Stomach (tissue), 9 donors: Measurements from ENCODE around the gene LIPG. TPM values are rescaled to one million over a fixed set of nuclear protein-coding genes. Genes with fewer than 3 reads are reported as not detected.

Experiments
- DNase-seq, 2 donors: peaks; one replicate each; pipeline versions ENCODE4 v3.0.0 to v3.0.0-alpha.2; 2013 to 2019
- H3K27ac ChIP-seq, 5 donors: fragments of 200-600 bp in 4 of 5; sonication (generic) in 4 of 5; one replicate each; pipeline ENCODE4 v1.5.1; 2013 to 2019; ENCODE audit warnings: mild to moderate bottlenecking in 1 of 5, moderate library complexity in 1 of 5
- H3K27me3 ChIP-seq, 3 donors: fragments of 200-600 bp; sonication (generic); one replicate each; pipeline ENCODE4 v1.5.1; 2017 to 2019; ENCODE audit warnings: mixed run types in 1 of 3
- H3K36me3 ChIP-seq, 4 donors: fragments of 200-600 bp; sonication (generic); 1 replicate in 3 of 4; 2 replicates in 1 of 4; pipeline ENCODE4 v1.5.1; 2016 to 2019
- H3K4me1 ChIP-seq, 4 donors: fragments of 200-600 bp; sonication (generic); one replicate each; pipeline ENCODE4 v1.5.1; 2016 to 2019
- H3K4me3 ChIP-seq, 4 donors: fragments of 200-600 bp; sonication (generic) in 3 of 4; one replicate each; pipeline ENCODE4 v1.5.1; 2016 to 2019; ENCODE audit warnings: mild to moderate bottlenecking in 1 of 4
- H3K9me3 ChIP-seq, 4 donors: fragments of 200-600 bp; sonication (generic); one replicate each; pipeline ENCODE4 v1.5.1; 2016 to 2019
- EP300 ChIP-seq: sonication (generic); formaldehyde crosslinking; IDR thresholded peaks from one replicate; pipeline ENCODE4 v1.6.1; 2017; ENCODE audit warnings: antibody characterized with exemption
- POLR2A ChIP-seq, 4 donors: fragments of 450-650 bp; IDR thresholded peaks; one replicate each; pipeline ENCODE4 v1.6.1; 2016; ENCODE audit warnings: antibody characterized with exemption in 4 of 4, control low read depth in 2 of 4, mild to moderate bottlenecking in 1 of 4, moderate library complexity in 1 of 4
- POLR2AphosphoS5 ChIP-seq, 3 donors: sonication (generic); formaldehyde crosslinking; IDR thresholded peaks; one replicate each; pipeline ENCODE4 v1.6.1; 2016; ENCODE audit warnings: antibody characterized with exemption in 3 of 3
- WGBS, 5 donors: extraction: QIAGEN DNeasy Blood & Tissue Kit in 3 of 5; methylation state at CpG; one replicate each; pipeline versions ENCODE4 v1.1.5 to v1.1.7; 2013 to 2018; 5-methylcytosine and 5-hydroxymethylcytosine counted together
- intact Hi-C: fragments of 100-400 bp; cut with DNase I; formaldehyde crosslinking; loops from one replicate; pipeline ENCODE4 v1.15.1; 2023; ENCODE audit warnings: low total_unique reads
- polyA plus RNA-seq, 3 donors: library from polyadenylated mRNA; stranded (reverse); fragments of 200-250 nt; gene quantifications; one replicate each; pipeline ENCODE4 v1.2.3, GENCODE V29; 2013
- total RNA-seq, 5 donors: library from RNA; depleted of rRNA; stranded (reverse); fragments of >200 nt; gene quantifications; one replicate each; pipeline versions ENCODE4 v1.1.0 to v1.2.3, GENCODE V29; 2014 to 2016
- TF ChIP-seq, protein P1 (sequence below), 7 experiments: fragments of 450-650 bp in 4 of 7; fragments of 200-600 bp in 3 of 7; sonication (generic) in 3 of 7; IDR thresholded peaks; one replicate each; pipeline ENCODE4 v1.5.1; 2016 to 2019; ENCODE audit warnings: antibody characterized with exemption in 7 of 7, control low read depth in 2 of 7, mild to moderate bottlenecking in 1 of 7
- donor health status: healthy with polysubstance abuse.
- donor health status: Bipolar disorder and iron deficiency.
- donor health status: healthy.

LIPG gene
- total and polyA plus RNA-seq, 8 donors = 0.76 to 6.2 (median 3.2) TPM

GRCh38 chr18:49527631-49528327 is 34.1 kb upstream of the LIPG start:
- WGBS, 5 donors = 38 to 49% (median 43%) methylated on average over 8 of the region's 8 CpGs

GRCh38 chr18:49529596-49529995 is 32.3 kb upstream of the LIPG start:
- TF ChIP-seq POLR2AphosphoS5 (IDR thresholded peaks at IDR 0.05) = no peak
- TF ChIP-seq POLR2A (IDR thresholded peaks at IDR 0.05) = no peak
- intact Hi-C loops = no loop called here
- no peak overlapping the region for H3K4me3 ChIP-seq
- no peaks in the 10 kb centered on the region for H3K27me3 ChIP-seq
- H3K4me1 ChIP-seq = no peaks in the 10 kb centered on the region
- no peak overlapping the region for H3K27ac ChIP-seq
- no peaks in the 10 kb centered on the region for H3K36me3 ChIP-seq
- DNase-seq = no peak
- H3K9me3 ChIP-seq = no peaks in the 10 kb centered on the region
- 44 to 58% (median 50%) methylated on average over 3 of the region's 3 CpGs for WGBS, 5 donors

More at GRCh38 chr18:49527631-49528327, 34.1 kb upstream of the LIPG start:
- no peaks in the 10 kb centered on the region for H3K36me3 ChIP-seq
- intact Hi-C loops = no loop called here
- TF ChIP-seq, protein P1, sequence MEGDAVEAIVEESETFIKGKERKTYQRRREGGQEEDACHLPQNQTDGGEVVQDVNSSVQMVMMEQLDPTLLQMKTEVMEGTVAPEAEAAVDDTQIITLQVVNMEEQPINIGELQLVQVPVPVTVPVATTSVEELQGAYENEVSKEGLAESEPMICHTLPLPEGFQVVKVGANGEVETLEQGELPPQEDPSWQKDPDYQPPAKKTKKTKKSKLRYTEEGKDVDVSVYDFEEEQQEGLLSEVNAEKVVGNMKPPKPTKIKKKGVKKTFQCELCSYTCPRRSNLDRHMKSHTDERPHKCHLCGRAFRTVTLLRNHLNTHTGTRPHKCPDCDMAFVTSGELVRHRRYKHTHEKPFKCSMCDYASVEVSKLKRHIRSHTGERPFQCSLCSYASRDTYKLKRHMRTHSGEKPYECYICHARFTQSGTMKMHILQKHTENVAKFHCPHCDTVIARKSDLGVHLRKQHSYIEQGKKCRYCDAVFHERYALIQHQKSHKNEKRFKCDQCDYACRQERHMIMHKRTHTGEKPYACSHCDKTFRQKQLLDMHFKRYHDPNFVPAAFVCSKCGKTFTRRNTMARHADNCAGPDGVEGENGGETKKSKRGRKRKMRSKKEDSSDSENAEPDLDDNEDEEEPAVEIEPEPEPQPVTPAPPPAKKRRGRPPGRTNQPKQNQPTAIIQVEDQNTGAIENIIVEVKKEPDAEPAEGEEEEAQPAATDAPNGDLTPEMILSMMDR (IDR thresholded peaks at IDR 0.05) = no peak
- TF ChIP-seq POLR2AphosphoS5 (IDR thresholded peaks at IDR 0.05) = no peak
- no peak for TF ChIP-seq EP300
- TF ChIP-seq POLR2A (IDR thresholded peaks at IDR 0.05) = no peak
- no peaks in the 10 kb centered on the region for H3K4me1 ChIP-seq
- H3K9me3 ChIP-seq = no peaks in the 10 kb centered on the region
- DNase-seq = no peak
- no peak overlapping the region for H3K27ac ChIP-seq
- H3K27me3 ChIP-seq = no peaks in the 10 kb centered on the region
- no peak overlapping the region for H3K4me3 ChIP-seq

GRCh38 chr18:49531678-49532153 is 30.1 kb upstream of the LIPG start:
- H3K4me3 ChIP-seq = no peak overlapping the region
- H3K4me1 ChIP-seq = no peaks in the 10 kb centered on the region
- WGBS, 5 donors = 54 to 86% (median 79%) methylated on average over 10 of the region's 10 CpGs
- H3K36me3 ChIP-seq = no peaks in the 10 kb centered on the region
- no peak for DNase-seq
- H3K9me3 ChIP-seq = no peaks in the 10 kb centered on the region
- H3K27ac ChIP-seq = no peak overlapping the region
- H3K27me3 ChIP-seq = no peaks in the 10 kb centered on the region
- TF ChIP-seq EP300 (no peak), POLR2AphosphoS5 (IDR thresholded peaks at IDR 0.05) (no peak)
- TF ChIP-seq, protein P1 (IDR thresholded peaks at IDR 0.05) = no peak
- intact Hi-C loops = no loop called here

DNA sequence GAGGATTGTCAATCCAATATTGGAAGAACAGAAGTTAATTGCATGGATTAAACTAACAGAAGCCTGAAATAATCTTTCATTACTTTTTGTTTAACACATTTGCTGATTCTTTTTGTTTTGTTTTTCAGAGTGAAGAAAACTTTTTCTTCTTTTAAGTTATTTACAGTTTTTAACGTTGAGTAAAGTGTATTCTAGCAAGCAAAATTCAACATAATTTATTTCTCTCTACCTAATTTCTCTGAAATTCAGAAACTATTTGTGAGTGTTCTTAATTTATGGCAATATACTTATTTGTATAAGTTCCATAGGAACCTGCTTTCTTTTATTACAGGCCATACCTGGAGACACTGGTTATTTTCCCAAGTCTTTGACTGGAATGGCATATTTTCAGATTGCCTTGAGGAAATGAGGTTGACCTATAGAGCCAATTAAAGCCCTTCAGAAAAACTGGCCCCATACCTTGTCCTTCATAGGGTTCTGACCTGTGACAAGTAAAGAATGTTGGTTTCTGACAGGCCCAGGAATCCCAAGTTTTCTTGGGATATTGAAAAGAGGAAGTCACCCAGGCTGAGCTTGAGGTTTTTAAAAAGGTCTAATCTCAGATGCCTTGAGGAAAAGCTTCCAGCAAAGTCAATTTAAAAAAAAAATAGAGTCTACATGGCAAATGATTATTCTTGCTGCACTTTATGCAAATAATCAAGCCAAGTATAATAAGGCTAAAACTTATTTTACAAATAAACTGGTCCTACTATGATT is 26.8 kb upstream of the LIPG start:
- TF ChIP-seq POLR2A (IDR thresholded peaks at IDR 0.05) (no peak), EP300 (no peak), POLR2AphosphoS5 (IDR thresholded peaks at IDR 0.05) (no peak)
- TF ChIP-seq, protein P1 (IDR thresholded peaks at IDR 0.05) = no peak

More for the DNA sequence above, 26.8 kb upstream of the LIPG start:
- no peaks in the 10 kb centered on the region for H3K9me3 ChIP-seq
- H3K36me3 ChIP-seq = no peaks in the 10 kb centered on the region
- WGBS, 5 donors = 80 to 96% (median 87%) methylated on average over 1 of the region's 1 CpG
- no peaks in the 10 kb centered on the region for H3K27me3 ChIP-seq
- H3K4me1 ChIP-seq = no peaks in the 10 kb centered on the region
- no peak for DNase-seq
- intact Hi-C loops = no loop called here
- H3K4me3 ChIP-seq = no peak overlapping the region
- no peak overlapping the region for H3K27ac ChIP-seq
